HepG2 (cell line): ENCODE measurements around the gene EFEMP2. TPM values are rescaled to one million over a fixed set of nuclear protein-coding genes. Genes with fewer than 3 reads are reported as not detected.

ENCODE experiments used
- EED ChIP-seq: sonication (generic); formaldehyde crosslinking; IDR thresholded peaks from 2 replicates; pipeline ENCODE4 v1.5.0; 2020; ENCODE audit warnings: mild to moderate bottlenecking, missing genetic modification reagents
- EHMT2 ChIP-seq: fragments of 200-600 bp; sonication (generic); IDR thresholded peaks from 2 replicates; pipeline ENCODE4 v1.7.0; 2017; ENCODE audit warnings: antibody characterized with exemption, low read depth, low read length, borderline replicate concordance
- ERF ChIP-seq: IDR thresholded peaks from 2 replicates; pipeline ENCODE4 v1.6.1; 2018; ENCODE audit warnings: missing biosample characterization, missing genetic modification reagents
- FUBP1 ChIP-seq: sonication (generic); formaldehyde crosslinking; IDR thresholded peaks from 2 replicates; pipeline ENCODE4 v1.5.1; 2020; ENCODE audit warnings: missing genetic modification reagents, mild to moderate bottlenecking, borderline replicate concordance
- HNRNPK ChIP-seq: fragments of 200-400 bp; formaldehyde crosslinking; IDR thresholded peaks from 2 replicates; pipeline ENCODE4 v1.6.1; 2018; ENCODE audit warnings: low read length, low read depth, moderate library complexity, mild to moderate bottlenecking; ENCODE audit not compliant: poor library complexity, severe bottlenecking
- HNRNPLL ChIP-seq: fragments of 200-400 bp; formaldehyde crosslinking; IDR thresholded peaks from 2 replicates; pipeline ENCODE4 v1.6.1; 2017; ENCODE audit warnings: mild to moderate bottlenecking, low read depth, low read length; ENCODE audit not compliant: poor library complexity, severe bottlenecking
- NKX3-1 ChIP-seq: sonication (generic); formaldehyde crosslinking; IDR thresholded peaks from 2 replicates; pipeline ENCODE4 v1.5.0; 2020; ENCODE audit warnings: missing genetic modification reagents
- SATB2 ChIP-seq: sonication (generic); formaldehyde crosslinking; IDR thresholded peaks from 2 replicates; pipeline ENCODE4 v1.5.0; 2020; ENCODE audit warnings: missing genetic modification reagents
- ZNF260 ChIP-seq: sonication (generic); formaldehyde crosslinking; IDR thresholded peaks from 2 replicates; pipeline ENCODE4 v1.4.0; 2020; ENCODE audit warnings: missing genetic modification reagents, low read depth, mild to moderate bottlenecking, borderline replicate concordance
- ZNF318 ChIP-seq: sonication (generic); formaldehyde crosslinking; IDR thresholded peaks from 2 replicates; pipeline ENCODE4 v1.4.0; 2020; ENCODE audit warnings: mild to moderate bottlenecking, missing genetic modification reagents
- ZNF543 ChIP-seq: sonication (generic); formaldehyde crosslinking; IDR thresholded peaks from 2 replicates; pipeline ENCODE4 v1.4.0; 2020; ENCODE audit warnings: mild to moderate bottlenecking, missing genetic modification reagents
- ZNF775 ChIP-seq: sonication (generic); formaldehyde crosslinking; IDR thresholded peaks from 2 replicates; pipeline ENCODE4 v1.4.0; 2020; ENCODE audit warnings: missing genetic modification reagents, mild to moderate bottlenecking, moderate library complexity, borderline replicate concordance
- polyA plus RNA-seq, 8 experiments: library from polyadenylated mRNA; depleted of rRNA in 3 of 8; stranded (reverse) in 7 of 8; unstranded in 1 of 8; fragments of >200 nt; fragmentation: Illumina TruSeq in 4 of 8; extraction: Trizol in 4 of 8; gene quantifications; 2 replicates each; pipeline versions ENCODE4 v1.2.1 to v1.2.3, GENCODE V29; 2011 to 2016; ENCODE audit warnings: low read depth in 4 of 8, missing spikeins in 1 of 8, mixed read lengths in 1 of 8; ENCODE audit not compliant: insufficient read depth in 1 of 8
- total RNA-seq, 5 experiments: library from RNA; depleted of rRNA; stranded (reverse); fragments of >200 nt; fragmentation: Illumina TruSeq; extraction: Trizol; gene quantifications; 2 replicates each; pipeline ENCODE4 v1.2.3, GENCODE V29; 2016; ENCODE audit warnings: low read depth in 1 of 5
- TF ChIP-seq, protein P1 (sequence below): sonication (generic); formaldehyde crosslinking; IDR thresholded peaks from 2 replicates; pipeline ENCODE4 v1.8.1; 2023; ENCODE audit warnings: mild to moderate bottlenecking, inconsistent platforms, moderate library complexity, missing genetic modification reagents, borderline replicate concordance

The EFEMP2 gene
- total and polyA plus RNA-seq, 2 of the 13 experiments (the other 11 are each of a cell fraction or from before 2014, with no cell fraction given) = 7.4 to 29.7 TPM

- TF ChIP-seq ZNF318 (CRISPR knock-in tag) (no peak), EHMT2 (no peak), EED (CRISPR knock-in tag) (no peak), ERF (CRISPR knock-in tag) (no peak), ZNF543 (CRISPR knock-in tag) (no peak), NKX3-1 (CRISPR knock-in tag) (0 out of 2 replicates have a peak, but pooled peaks have one; percentile 10), ZNF775 (CRISPR knock-in tag) (no peak), ZNF260 (CRISPR knock-in tag) (no peak), HNRNPK (no peak), HNRNPLL (peak; percentile 33), SATB2 (no peak), FUBP1 (CRISPR knock-in tag) (no peak)
- TF ChIP-seq, protein P1, sequence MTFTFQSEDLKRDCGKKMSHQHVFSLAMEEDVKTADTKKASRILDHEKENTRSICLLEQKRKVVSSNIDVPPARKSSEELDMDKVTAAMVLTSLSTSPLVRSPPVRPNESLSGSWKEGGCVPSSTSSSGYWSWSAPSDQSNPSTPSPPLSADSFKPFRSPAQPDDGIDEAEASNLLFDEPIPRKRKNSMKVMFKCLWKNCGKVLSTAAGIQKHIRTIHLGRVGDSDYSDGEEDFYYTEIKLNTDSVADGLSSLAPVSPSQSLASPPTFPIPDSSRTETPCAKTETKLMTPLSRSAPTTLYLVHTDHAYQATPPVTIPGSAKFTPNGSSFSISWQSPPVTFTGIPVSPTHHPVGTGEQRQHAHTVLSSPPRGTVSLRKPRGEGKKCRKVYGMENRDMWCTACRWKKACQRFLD (CRISPR knock-in tag) = no peak
- TF ChIP-seq, all 625 proteins: peak for 17
These were observed 15.1 kb upstream of the EFEMP2 start (continued) for GRCh38 chr11:65887723-65888162.
